Ectodermal cell (in vitro differentiated cells): ENCODE data around the gene U2AF1L4.

Experiments used
- H3K27ac ChIP-seq: 2 replicates; pipeline ENCODE4 v1.7.0; 2013; ENCODE audit warnings: mild to moderate bottlenecking, low read depth, low read length; ENCODE audit not compliant: insufficient read depth, poor library complexity, severe bottlenecking
- H3K27me3 ChIP-seq: 2 replicates; pipeline ENCODE4 v1.7.0; 2013; ENCODE audit warnings: mild to moderate bottlenecking, low read length; ENCODE audit not compliant: insufficient read depth, control insufficient read depth, poor library complexity, severe bottlenecking
- H3K36me3 ChIP-seq: one replicate; pipeline ENCODE4 v1.7.0; 2013; ENCODE audit warnings: low read length; ENCODE audit not compliant: control insufficient read depth, insufficient read depth
- H3K4me1 ChIP-seq: one replicate; pipeline ENCODE4 v1.7.0; 2013; ENCODE audit warnings: low read length; ENCODE audit not compliant: control insufficient read depth, insufficient read depth
- H3K4me3 ChIP-seq: 2 replicates; pipeline ENCODE4 v1.7.0; 2013; ENCODE audit warnings: low read depth, low read length, control low read depth; ENCODE audit not compliant: insufficient read depth
- H3K9me3 ChIP-seq: 2 replicates; pipeline ENCODE4 v1.7.0; 2013; ENCODE audit warnings: mild to moderate bottlenecking, low read length, moderate library complexity; ENCODE audit not compliant: control insufficient read depth
- WGBS, 2 experiments: methylation state at CpG; one replicate each; pipeline ENCODE4 v1.1.7; 2013; ENCODE audit warnings: missing lambda C conversion rate in 2 of 2; 5-methylcytosine and 5-hydroxymethylcytosine counted together

The U2AF1L4 gene

DNA sequence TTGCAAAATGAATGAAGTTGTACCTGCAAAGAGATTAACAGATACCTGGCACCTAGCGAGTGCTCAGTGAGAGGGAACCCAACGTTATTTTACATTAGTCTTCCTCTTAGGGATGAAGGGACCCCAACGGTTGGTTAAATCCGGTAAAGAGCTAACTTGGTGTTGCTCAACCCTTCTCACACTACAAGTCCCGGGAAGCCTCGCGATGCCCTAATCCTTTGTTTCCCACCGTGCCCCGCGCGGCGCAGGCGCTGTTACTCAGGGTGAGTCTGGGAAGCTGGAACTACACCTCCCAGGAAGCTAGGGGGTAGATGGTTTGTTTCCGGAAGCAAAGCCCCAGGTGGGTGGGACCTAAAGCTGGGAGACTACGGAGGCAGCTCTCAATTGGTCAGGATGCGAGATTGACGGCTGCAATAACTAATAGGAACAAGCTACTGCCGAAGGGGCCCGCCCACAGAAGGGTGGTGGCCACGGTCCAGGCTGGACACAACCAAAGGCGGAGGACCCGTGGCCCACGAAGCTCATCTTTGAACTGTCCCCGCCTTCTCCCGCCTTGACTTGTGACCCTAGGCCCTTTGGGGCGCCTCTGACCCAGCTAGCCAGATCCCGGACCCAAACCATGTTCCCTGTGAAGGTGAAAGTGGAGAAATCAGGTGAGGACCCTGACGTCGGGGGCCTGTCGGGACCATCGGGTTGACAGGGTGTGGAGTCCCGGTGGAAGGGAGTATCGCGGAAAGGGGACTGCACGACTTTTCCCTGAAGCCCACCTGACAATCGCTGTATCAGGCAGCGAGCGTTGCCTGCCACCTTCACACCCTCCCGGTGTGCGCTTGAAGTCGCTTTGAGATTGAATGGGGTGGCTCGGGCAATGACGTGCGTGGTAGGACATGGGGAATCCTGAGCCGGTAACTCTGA is 3.1 kb upstream of the U2AF1L4 start, which contains the start of gene LIN37:
Gene LIN37, plus strand, starts transcription at position 471 of the 915 bp plus-strand sequence. Its CDS starts 149 bp downstream, at position 620.
- no peaks in the 10 kb centered on the region for H3K27me3 ChIP-seq
- H3K4me3 ChIP-seq, result peak within 1 kb of the TSS; percentile 86
- H3K27ac ChIP-seq, result no peak within 1 kb of the TSS
- no peaks in the 10 kb centered on the region for H3K36me3 ChIP-seq
- no peaks in the 10 kb centered on the region for H3K9me3 ChIP-seq
- H3K4me1 ChIP-seq, result peaks cover 6% of the 10 kb centered on the region
- WGBS, 2 experiments, result 2 to 3% methylated on average over 44 to 45 of the region's 45 CpGs

- Histone ChIP-seq H3K4me3 (peak overlapping the region; percentile 82), H3K27me3 (no peaks in the 10 kb centered on the region), H3K9me3 (no peaks in the 10 kb centered on the region), H3K36me3 (no peaks in the 10 kb centered on the region), H3K4me1 (peaks cover 11% of the 10 kb centered on the region), H3K27ac (no peak overlapping the region)
- 93 to 95% methylated on average over 5 of the region's 5 CpGs for WGBS, 2 experiments
These were observed 1.3 kb upstream of the U2AF1L4 start for GRCh38 chr19:35746531-35746930.

DNA sequence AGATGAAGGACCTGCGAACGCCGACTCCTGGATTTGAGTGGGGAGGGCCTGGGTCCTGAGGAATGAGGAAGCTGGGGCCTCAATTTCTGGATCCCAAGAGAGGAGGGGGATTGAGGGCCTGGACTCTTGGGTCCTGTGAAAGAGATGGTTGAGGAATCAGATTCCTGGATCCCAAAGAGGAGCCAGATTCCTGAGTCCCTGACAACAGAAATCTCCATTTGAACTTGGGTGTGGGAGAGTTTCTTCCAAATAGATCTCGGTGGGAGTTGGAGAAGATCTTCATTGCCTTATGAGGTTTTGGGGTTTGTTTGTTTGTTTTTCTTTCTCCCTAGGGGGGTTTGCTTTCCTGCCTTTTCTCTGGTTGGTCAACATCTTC is 857 bp upstream of the U2AF1L4 start:
- Histone ChIP-seq H3K4me1 (peaks cover 13% of the 10 kb centered on the region), H3K9me3 (no peaks in the 10 kb centered on the region), H3K27ac (no peak overlapping the region), H3K4me3 (peak overlapping the region; percentile 82), H3K36me3 (no peaks in the 10 kb centered on the region), H3K27me3 (no peaks in the 10 kb centered on the region)
- WGBS, 2 experiments, result 24 to 28% methylated on average over 4 of the region's 4 CpGs

GRCh38 chr19:35744430-35745327 is 539 bp downstream of the U2AF1L4 start:
- Histone ChIP-seq H3K27me3 (no peaks in the 10 kb centered on the region), H3K9me3 (no peaks in the 10 kb centered on the region), H3K4me1 (peaks cover 16% of the 10 kb centered on the region), H3K36me3 (no peaks in the 10 kb centered on the region), H3K27ac (peak overlapping the region; percentile 99), H3K4me3 (peak overlapping the region; percentile 82)
- WGBS, 2 experiments, result 10% methylated on average over 41 of the region's 41 CpGs

DNA sequence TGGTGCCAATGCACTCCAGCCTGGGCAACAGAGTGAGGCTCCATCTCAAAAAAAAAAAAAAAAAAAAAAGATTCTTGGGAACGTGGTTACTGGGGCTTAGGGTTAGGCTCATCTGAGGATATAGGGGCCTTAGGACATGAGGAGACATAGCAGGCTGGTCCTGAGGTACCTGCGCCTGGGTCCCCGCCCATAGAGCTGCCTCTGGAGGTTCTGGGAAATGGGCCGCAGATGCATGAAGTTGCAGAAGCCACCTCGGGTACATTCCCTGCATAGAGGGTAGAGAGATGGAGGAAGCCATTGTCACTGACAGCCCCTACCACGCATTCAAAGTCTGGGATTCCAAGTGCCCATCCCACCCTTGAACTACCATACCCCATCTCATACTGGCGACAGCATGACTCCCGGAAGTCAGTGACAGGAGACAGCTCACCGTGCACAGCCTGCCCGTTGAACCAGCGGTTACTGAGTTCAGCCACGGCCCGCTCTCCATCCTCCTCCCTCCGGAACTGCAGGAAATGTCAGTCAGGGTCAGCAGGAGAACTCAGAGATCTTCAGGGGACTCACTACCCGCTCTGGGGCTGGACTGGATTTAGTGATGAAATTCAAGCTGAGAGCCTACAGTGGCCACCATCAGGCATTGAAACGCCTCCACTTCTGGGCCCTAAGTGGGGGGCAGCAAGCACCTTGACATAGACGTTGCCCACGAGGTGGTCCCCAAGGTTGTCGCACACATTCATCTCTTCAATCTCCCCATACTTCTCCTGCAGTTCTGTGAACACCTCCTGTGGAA is 1.4 kb downstream of the U2AF1L4 start:
- Histone ChIP-seq H3K27me3 (no peaks in the 10 kb centered on the region), H3K4me3 (peak overlapping the region; percentile 82), H3K9me3 (no peaks in the 10 kb centered on the region), H3K36me3 (no peaks in the 10 kb centered on the region), H3K27ac (no peak overlapping the region), H3K4me1 (peaks cover 16% of the 10 kb centered on the region)
- WGBS, 2 experiments, result 91 to 93% methylated on average over 19 of the region's 19 CpGs

GRCh38 chr19:35742121-35742724 is 3.0 kb downstream of the U2AF1L4 start, which contains the start of gene IGFLR1:
Gene IGFLR1 (minus strand): TSS chr19:35742452. CDS start chr19:35741180, 1,272 bp downstream.
- H3K27ac ChIP-seq, result no peak within 1 kb of the TSS
- no peaks in the 10 kb centered on the region for H3K27me3 ChIP-seq
- no peaks in the 10 kb centered on the region for H3K9me3 ChIP-seq
- H3K36me3 ChIP-seq, result peaks cover 8% of the 10 kb centered on the region
- H3K4me3 ChIP-seq, result no peak within 1 kb of the TSS
- H3K4me1 ChIP-seq, result peaks cover 16% of the 10 kb centered on the region
- 95 to 96% methylated on average over 9 of the region's 9 CpGs for WGBS, 2 experiments

DNA sequence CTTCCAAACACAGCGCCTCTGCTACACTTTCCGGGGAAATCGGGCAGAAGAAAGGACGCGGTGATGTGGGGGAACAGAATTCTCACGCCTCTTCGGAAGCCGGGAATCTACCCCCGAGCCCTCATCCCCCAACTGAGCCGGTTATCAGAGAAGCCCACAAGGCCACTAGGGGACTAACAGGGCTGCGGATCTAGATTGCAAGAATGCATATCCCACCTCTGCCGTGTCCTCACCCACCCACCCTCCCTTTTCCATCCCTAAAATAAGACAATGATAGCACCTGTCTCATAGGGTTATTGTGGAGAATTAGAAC is 4.1 kb downstream of the U2AF1L4 start:
- Histone ChIP-seq H3K27me3 (no peaks in the 10 kb centered on the region), H3K36me3 (peaks cover 13% of the 10 kb centered on the region), H3K9me3 (no peaks in the 10 kb centered on the region), H3K4me3 (peak overlapping the region; percentile 77), H3K27ac (peak overlapping the region; percentile 95), H3K4me1 (peaks cover 16% of the 10 kb centered on the region)
- 1% methylated on average over 11 to 12 of the region's 12 CpGs for WGBS, 2 experiments

DNA sequence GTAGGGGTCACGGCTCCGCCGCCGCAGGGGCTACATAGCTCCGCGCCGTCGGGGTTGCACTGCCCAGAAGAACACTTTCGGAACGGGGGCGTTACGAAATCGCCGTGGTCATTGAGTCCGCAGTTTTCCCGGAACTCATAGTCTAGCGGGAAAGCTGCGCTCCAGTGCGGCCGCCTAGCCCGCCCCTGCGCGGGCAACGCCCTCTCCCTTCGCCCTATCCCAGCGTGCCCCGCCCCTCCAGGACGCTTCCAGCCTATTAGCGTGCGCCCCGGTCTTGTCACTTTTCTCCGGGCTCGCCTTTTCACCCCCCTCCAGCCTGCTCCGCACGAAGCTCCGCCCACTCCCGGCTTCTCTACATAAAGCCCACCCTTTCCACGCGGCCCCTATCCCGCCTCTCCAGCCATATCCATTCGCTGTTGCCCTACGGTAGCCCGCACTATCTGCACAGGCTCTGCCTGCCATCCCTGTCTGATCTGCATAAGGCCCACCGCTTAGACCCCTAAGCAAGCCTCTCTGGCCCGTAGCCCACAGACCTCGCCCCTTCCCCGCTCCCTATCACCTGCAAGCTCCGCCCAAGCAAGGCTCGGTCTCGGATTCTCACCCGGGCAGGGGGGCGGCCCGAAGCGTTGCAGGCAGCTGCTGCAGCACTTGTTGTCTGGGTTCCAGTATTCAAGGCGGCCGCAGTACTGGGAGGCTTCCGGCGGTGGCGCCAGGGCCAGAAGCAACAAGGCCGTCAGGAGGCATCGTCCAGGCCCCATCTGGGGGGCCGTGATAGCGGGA is 4.6 kb downstream of the U2AF1L4 start:
- WGBS, 2 experiments, result 0% methylated on average over 63 of the region's 63 CpGs
- H3K9me3 ChIP-seq, result no peaks in the 10 kb centered on the region
- H3K36me3 ChIP-seq, result peaks cover 13% of the 10 kb centered on the region
- H3K27ac ChIP-seq, result peak overlapping the region; percentile 95
- peaks cover 16% of the 10 kb centered on the region for H3K4me1 ChIP-seq
- H3K4me3 ChIP-seq, result peak overlapping the region; percentile 77
- no peaks in the 10 kb centered on the region for H3K27me3 ChIP-seq

DNA sequence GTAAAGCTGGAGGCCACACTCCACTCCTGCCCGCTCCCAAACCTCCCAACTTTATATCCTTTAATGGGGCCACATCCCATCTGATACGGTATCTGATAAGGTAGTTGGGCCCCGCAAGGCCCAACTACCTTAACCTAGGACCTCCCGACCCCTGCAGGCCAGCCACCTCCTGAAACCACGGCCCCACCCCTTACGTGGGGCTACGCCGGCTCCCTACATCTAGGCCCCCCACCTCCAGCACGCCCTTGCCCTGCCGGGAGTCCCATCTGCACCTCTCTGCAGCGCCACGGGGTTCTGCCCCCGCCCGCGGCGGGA is 5.2 kb downstream of the U2AF1L4 start:
- H3K27ac ChIP-seq, result no peak overlapping the region
- 7 to 11% methylated on average over 16 of the region's 16 CpGs for WGBS, 2 experiments
- no peaks in the 10 kb centered on the region for H3K9me3 ChIP-seq
- peaks cover 16% of the 10 kb centered on the region for H3K4me1 ChIP-seq
- peaks cover 13% of the 10 kb centered on the region for H3K36me3 ChIP-seq
- H3K4me3 ChIP-seq, result peak overlapping the region; percentile 77
- H3K27me3 ChIP-seq, result no peaks in the 10 kb centered on the region
